GM10248 (cell line): ENCODE measurements around the gene KIAA1210.

Source experiments
- CTCF ChIA-PET: fragments of 300-600 bp; sonication (Branson Sonifier 250); formaldehyde crosslinking; extraction: SDS; loops from one replicate; lab custom pipeline; 2021; ENCODE audit warnings: antibody characterized with exemption; lab: Yijun Ruan, JAX
- POLR2A ChIA-PET: fragments of 350-650 bp; sonication (Branson Sonifier 250); formaldehyde crosslinking; extraction: SDS; loops from one replicate; lab custom pipeline; 2020; ENCODE audit warnings: antibody characterized with exemption; lab: Yijun Ruan, JAX
- DNase-seq: peaks from one replicate; pipeline ENCODE4 v3.0.0; 2012; ENCODE audit errors: extremely low spot score
- CTCF ChIP-seq: IDR thresholded peaks from 2 replicates; pipeline ENCODE4 v1.5.1; 2012; ENCODE audit warnings: mild to moderate bottlenecking, low read depth; ENCODE audit errors: extremely low read depth, missing control alignments, control extremely low read depth

Gene KIAA1210

GRCh38 chrX:119105826-119106225 lies 21.8 kb downstream of the KIAA1210 start:
- no peak for TF ChIP-seq CTCF
- CTCF ChIA-PET, result interaction anchor here (1.7 kb wide), 1 partner anchor 13 kb away, joined by 7 read pairs; no protein-coding TSS in a partner anchor
- POLR2A ChIA-PET, result no interaction called here
- DNase-seq, result no peak

- POLR2A ChIA-PET, result no interaction called here
- no peak for TF ChIP-seq CTCF
- CTCF ChIA-PET, result interaction anchor here (1.0 kb wide), 1 partner anchor 18 kb away, joined by 3 read pairs; no protein-coding TSS in a partner anchor
- DNase-seq, result no peak
Measured at GRCh38 chrX:119101168-119101567, 26.4 kb downstream of the KIAA1210 start.

GRCh38 chrX:119095936-119096335 lies 31.7 kb downstream of the KIAA1210 start:
- no peak for TF ChIP-seq CTCF
- no peak for DNase-seq
- ChIA-PET CTCF (no interaction called here), POLR2A (no interaction called here)

- CTCF ChIA-PET, result interaction anchor here (1.4 kb wide), 1 partner anchor 246 kb away, joined by 3 read pairs; no protein-coding TSS in a partner anchor
- no peak for DNase-seq
- POLR2A ChIA-PET, result no interaction called here
- no peak for TF ChIP-seq CTCF
Measured at GRCh38 chrX:119094819-119095218, 32.8 kb downstream of the KIAA1210 start.

- POLR2A ChIA-PET, result no interaction called here
- TF ChIP-seq CTCF, result no peak
Measured at GRCh38 chrX:119093991-119094735, 33.4 kb downstream of the KIAA1210 start.

GRCh38 chrX:119090627-119091026 lies 37.0 kb downstream of the KIAA1210 start:
- DNase-seq, result no peak
- no peak for TF ChIP-seq CTCF
- CTCF ChIA-PET, result no interaction called here
- POLR2A ChIA-PET, result no interaction called here

More at GRCh38 chrX:119093991-119094735, 33.4 kb downstream of the KIAA1210 start:
- DNase-seq, result no peak
- CTCF ChIA-PET, result interaction anchor here (1.4 kb wide), 1 partner anchor 245 kb away, joined by 3 read pairs; no protein-coding TSS in a partner anchor

- ChIA-PET CTCF (no interaction called here), POLR2A (no interaction called here)
- TF ChIP-seq CTCF, result no peak
- no peak for DNase-seq
Measured at GRCh38 chrX:119089619-119090018, 38.0 kb downstream of the KIAA1210 start.
